ENCODE measurements around the gene TNFRSF4.

The TNFRSF4 gene

DNA sequence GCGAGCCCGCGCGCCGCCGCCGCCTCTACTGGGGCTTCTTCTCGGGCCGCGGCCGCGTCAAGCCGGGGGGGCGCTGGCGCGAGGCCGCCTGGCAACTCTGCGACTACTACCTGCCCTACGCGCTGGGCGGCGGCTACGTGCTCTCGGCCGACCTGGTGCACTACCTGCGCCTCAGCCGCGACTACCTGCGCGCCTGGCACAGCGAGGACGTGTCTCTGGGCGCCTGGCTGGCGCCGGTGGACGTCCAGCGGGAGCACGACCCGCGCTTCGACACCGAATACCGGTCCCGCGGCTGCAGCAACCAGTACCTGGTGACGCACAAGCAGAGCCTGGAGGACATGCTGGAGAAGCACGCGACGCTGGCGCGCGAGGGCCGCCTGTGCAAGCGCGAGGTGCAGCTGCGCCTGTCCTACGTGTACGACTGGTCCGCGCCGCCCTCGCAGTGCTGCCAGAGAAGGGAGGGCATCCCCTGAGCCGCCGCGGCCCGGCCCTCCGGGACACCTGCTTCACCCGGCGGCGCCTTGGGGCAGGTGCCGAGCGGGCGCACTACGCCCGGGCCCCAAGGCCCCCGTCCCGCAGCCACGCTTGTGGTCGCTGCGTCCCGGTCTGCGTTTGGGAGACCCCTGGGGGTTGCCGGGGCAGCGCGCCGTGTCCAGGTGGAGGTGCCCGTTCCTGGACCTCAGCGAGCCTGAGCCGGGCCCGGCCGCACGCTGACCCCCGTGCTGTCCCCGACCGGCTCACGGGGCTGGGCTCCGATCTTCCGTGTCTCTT, 19.0 kb upstream of the TNFRSF4 start:
- DNase-seq (ENCODE audit: low read depth): no peak

GRCh38 chr1:1232208-1232795, 18.3 kb upstream of the TNFRSF4 start, which contains the start of gene B3GALT6:
TSS of gene B3GALT6 (plus strand) at chr1:1232237. CDS start at chr1:1232279, 42 bp downstream.
- no peak for DNase-seq (ENCODE audit: low read depth)

DNA sequence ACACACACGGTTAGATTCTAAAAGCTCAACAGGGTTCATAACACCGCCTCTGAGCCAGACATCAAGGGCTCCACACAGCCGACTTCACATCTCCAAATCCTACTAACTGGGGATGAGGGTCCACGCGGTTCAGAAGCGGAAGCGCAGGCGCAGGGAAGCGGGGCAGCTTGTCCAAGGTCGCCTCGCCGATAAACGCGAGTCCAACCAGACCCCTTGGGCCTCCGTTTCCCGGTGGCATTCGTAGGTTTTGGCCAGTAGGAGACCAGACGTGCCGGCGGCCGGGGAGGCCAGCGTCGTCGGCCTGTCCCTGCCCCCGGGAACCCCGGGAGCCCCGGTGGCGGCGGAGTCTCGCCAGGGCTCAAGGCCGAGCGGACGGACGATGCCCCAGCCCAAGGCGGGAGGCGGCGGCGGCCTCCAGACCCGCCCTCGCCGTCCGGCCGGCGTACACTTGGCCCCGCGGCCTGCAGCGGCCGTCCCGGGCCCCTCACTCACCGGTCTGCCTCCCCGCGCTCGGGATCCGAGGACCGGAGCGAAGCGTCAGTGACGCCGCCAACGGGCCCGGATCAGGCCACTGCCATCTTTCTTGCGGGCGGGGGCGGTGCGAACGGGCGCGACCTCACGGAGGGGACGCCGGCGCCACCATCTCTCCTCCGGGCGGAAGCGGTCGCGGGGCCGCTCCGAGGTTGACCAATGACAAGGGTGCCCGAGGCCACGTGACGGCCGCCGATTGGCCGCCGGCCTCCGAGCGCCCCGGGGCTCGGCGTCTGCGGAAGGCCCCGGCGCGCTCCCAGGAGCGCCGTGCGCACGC, 17.7 kb upstream of the TNFRSF4 start, which contains the start of gene SDF4:
TSS of gene SDF4 (minus strand) at position 602 of the 808 bp plus-strand sequence. CDS start 3,229 bp downstream, outside the sequence.
- DNase-seq (ENCODE audit: low read depth): peak; percentile 95

DNA sequence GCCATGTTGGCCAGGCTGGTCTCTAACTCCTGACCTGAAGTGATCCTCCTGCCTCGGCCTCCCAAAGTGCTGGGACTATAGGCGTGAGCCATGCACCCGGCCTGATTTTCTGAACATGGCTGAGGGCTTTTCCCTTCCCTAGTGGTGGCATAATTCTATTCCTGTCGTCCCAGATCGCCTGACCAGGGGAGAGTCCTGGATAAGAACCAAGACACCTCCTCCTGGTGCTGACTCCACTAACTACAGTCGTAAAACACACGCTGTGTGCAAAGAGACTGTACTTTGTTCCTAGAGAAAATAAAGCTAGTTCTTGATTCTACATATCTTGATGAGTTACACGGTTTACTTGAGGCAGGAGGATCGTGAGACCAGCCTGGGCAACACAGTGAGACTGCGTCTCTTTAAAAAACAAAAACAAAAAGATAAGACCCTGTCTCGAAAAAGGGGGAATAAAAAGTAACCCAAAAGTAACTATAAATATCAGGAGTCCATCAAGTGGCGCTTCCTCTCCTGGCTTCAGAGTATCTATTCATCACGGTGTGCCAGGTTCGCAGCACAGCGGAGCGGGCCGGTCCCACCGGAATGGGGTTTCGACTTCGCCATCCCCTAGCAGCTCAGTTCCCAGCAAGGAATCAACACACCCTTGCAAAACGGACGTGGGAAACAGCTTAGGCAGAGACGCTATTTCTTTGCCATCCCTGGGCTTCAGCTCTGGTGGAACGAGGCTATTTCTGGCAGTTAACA, 16.9 kb upstream of the TNFRSF4 start:
- DNase-seq (ENCODE audit: low read depth): no peak

DNA sequence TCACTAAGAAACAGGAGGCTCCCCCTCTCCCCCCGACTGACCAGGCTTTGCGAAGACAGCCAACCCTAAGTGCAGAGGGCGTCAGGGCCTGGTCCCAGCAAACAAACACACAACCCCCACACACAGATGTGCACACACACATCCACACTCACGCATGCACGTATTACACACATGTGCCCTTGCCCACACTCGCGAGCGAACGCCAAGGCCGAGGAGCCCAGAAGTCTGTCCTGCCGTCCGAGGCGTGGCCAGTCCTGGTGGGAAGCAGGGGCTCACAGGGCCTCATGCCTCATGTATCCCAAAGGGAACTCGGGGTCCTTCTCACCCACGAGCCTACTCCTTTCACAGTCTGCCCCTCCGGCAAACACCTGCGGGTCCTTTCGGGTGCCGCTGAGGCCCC, 15.8 kb upstream of the TNFRSF4 start:
- no peak for DNase-seq (ENCODE audit: low read depth)

DNA sequence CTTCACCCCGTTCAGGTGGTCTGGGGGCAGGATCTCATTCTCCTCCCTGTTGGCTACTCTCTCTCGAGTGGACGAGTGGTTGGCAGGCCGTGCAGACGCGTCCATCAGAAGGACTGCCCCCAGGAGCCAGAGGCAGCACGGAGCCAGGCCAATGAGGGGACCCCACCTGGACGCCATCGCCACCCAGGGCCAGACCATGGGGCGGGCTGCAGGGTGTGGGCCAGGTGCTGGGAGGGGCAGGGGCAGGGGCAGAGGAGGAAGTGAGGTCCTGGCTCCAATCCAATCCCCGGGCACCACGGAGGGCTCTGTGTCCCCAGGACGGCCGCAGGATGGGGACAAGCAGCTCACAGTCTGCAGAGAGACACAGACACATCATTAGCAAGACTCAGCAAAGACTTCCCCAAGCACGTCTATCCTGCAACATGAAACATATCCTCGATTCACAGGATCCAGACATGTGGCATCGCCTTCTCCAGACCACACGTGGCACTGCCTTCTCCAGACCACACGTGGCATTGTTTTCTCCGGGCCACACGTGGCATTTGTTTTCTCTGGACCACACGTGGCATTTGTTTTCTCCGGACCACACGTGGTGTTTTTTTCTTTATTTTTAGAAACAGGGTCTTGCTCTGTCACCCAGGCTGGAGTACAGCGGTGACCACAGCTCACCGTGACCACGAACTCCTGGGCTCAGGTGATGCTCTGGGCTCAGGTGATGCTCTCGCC, 14.8 kb upstream of the TNFRSF4 start:
- DNase-seq (ENCODE audit: low read depth): no peak

GRCh38 chr1:1228187-1228586, 14.2 kb upstream of the TNFRSF4 start:
- no peak for DNase-seq (ENCODE audit: low read depth)

- no peak for DNase-seq (ENCODE audit: low read depth)
Measured at GRCh38 chr1:1227386-1227785, 13.4 kb upstream of the TNFRSF4 start.

DNA sequence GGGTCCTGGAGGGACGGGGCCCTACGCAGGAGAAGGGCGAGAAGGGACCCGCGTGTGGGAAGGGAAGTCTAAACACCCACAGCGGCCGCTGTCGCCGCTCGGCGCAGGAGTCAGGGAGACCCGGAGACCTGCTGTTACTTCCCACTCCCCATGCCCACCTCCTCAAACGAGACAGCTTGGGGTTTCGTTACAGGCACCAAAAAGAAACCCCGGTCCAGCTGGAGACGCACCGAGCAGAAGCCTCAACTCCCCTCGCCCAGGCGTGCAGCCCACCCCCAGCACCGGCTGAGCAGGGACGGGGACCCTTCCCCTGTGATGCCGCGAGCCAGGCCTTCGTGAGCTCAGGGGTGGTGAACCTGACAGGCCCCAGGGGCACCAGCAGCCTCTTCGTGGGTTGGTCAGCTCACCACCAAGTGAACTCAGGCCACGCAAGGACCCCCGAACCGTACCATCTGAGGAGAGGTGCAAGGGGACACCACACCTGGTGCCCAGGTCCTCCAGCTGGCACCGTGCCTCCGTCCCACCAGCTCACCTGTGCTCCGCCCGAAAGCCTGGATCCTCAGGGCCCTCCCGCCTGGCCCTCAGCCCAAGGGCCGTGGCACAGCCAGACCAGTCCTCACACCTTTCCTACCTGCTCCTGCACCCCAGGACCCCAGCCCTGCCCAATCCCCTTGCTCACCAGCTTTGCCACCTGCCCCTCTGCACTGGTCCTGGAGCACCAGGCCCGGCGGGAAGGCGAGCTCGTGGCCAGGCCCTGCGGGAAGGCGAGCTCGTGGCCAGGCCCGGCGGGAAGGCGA, 12.8 kb upstream of the TNFRSF4 start:
- no peak for DNase-seq (ENCODE audit: low read depth)

DNA sequence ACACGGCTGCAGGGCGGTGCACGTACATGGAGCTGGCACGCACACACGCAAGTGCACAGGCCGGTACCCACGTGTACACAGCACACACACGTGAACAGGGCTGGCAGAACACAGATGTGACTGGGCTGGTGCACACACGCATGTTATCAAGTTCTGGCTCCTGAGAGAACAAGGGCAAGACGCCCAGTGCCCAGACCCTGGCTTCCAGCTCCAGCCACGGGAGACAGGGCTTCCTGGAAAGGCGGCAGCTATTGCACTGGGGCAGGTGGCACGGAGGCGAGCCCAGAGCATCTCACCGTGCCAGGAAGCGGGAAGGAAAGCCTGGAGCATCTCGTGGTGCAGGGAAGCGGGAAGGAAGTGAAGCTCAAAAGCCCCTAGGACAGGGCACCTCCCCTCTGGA, 12.0 kb upstream of the TNFRSF4 start:
- no peak for DNase-seq (ENCODE audit: low read depth)

GRCh38 chr1:1225238-1225845, 11.4 kb upstream of the TNFRSF4 start:
- DNase-seq (ENCODE audit: low read depth): no peak

DNA sequence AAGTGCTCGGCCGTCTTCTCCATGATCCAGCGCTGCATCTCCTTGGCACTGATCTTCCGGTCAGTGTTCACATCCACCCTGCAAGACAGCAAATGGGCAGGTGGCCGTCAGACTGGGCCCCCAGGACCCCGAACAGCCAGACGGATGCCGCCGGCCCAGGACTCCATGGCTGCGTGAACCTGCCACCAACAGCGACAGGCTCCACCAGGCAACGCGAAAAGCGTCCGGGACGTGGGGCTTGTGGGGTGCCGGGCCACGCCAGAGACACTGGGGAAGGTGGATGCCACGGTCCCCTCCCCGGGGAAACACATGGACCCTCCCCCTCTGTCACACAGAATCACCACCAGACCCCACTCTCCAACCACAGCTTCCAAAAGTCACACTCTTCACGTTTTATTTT, 9.9 kb upstream of the TNFRSF4 start:
- DNase-seq (ENCODE audit: low read depth): no peak

GRCh38 chr1:1223321-1223720, 9.4 kb upstream of the TNFRSF4 start:
- DNase-seq (ENCODE audit: low read depth): no peak

DNA sequence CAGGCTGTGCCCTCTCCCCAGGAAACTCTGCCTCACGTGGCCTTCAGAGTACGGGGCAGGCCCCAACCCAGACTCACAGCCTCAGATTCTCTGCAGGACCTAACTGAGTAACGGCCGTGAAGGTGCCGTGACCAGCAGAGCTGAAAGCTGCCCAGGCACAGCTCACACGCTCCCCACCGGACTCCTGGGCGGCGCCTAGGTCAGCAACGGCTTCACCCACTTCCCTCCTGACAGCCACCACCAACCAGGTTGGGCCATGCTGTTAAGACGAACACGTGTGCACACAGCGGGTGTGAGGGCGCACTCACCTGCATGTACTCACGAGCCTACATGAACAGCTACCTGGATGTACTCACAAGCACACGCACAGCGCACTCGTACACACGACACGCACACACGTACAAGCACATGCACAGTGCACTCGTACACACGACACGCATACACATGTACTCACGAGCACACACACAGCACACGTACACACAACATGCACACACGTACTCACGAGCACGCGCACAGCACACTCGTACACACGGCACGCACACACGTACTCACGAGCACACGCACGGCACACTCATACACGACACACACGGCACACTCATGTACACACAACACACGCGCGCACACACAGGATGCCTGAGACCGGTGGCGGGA, 8.7 kb upstream of the TNFRSF4 start:
- no peak for DNase-seq (ENCODE audit: low read depth)

DNA sequence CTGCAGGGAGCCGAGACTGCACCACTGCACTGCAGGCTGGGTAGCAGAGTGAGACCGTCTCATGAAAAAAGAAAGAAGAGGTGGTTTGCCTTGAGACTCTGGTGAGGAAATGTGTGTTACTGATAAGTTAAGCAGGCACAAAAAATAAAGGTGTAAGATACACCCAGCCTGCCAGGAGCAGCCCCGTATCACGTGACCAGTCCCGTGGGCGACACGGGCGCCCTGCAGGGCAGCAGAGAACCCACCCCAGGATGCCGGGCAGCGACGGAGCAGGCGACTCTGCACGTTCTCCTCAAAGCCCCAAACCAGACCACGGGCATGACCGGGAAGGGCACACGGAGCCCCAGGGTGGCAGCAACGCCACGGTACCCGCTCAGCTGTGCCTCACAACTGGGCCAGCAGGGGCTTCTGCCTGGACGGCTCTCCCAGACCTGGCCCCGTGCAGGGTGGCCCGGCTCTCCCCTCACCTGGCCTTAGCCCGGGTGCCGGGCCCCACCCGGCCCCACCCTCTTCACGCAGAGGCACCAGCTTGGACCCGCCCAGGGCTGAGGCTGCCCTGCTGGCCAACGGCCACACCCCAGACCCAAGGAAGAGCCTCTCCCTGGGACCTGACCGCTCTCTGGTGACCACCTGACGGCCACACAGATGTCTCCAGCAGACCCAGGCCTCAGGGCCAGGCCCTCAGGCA, 8.1 kb upstream of the TNFRSF4 start:
- no peak for DNase-seq (ENCODE audit: low read depth)

- no peak for DNase-seq (ENCODE audit: low read depth)
Measured at GRCh38 chr1:1220197-1220596, 6.2 kb upstream of the TNFRSF4 start.

DNA sequence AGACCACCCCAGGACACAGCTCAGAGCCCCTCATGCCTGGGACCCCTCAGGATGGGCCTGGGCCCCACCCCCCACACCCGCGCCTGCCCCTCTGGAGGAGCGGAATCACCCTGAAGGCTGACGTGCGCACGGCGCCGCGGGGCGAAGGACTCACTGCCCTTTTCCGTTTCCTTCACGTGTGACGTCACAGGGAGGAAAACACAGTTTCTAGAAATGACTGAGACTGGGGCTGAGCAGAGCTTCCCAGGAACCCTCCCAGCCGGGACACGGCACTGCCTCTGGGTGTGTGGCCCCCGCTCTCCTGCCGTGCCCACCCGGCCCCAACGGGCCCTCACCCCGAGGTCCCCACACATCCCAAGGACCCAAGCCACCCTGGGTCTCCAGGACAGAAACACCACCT, 5.4 kb upstream of the TNFRSF4 start:
- DNase-seq (ENCODE audit: low read depth): peak; percentile 58

DNA sequence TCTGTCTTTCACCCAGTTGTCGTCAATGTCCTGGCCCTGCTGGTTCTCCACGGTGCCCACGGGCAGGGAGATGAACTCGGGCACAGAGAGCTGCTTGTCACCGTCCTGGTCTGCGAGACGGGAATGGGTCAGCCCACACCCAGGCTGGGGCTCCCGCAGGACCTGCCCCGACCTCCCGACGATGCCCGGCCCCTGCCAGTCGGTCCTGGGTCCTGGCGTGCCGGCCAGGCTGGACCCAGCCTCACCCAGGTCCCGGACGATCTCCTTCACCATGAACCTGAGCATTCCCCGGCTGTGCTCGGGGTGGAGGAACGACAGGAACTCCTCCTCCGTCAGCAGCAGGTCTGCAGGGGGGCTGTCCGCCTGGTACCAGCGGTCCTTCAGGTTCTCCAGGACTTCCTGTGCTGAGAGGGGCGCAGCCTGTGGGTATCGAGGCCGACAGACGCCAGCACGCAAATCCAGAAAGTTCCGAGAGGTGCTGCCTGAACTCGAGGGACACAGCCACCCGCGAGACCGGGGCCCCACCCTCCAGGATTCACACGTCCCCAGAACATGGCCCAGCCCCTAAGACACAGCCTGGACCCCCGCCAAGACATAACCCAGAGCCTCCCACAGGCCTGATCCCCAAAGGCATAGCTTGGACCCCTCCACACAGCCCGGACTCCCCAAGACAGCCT, 4.7 kb upstream of the TNFRSF4 start:
- DNase-seq (ENCODE audit: low read depth): no peak
